Ishikawa (cell line): Measurements from ENCODE around the gene MAGEB5.

ENCODE experiments used
- CEBPB ChIP-seq: IDR thresholded peaks from 2 replicates; pipeline ENCODE4 v1.6.1; 2012
- CREB1 ChIP-seq: IDR thresholded peaks from 2 replicates; pipeline ENCODE4 v1.6.1; 2012; ENCODE audit warnings: low read depth
- EGR1 ChIP-seq: IDR thresholded peaks from 2 replicates; pipeline ENCODE4 v1.6.1; 2012
- EP300 ChIP-seq: IDR thresholded peaks from 2 replicates; pipeline ENCODE4 v1.6.1; 2012; ENCODE audit warnings: borderline replicate concordance
- MAX ChIP-seq: IDR thresholded peaks from 2 replicates; pipeline ENCODE4 v1.6.1; 2012
- NFIC ChIP-seq: IDR thresholded peaks from 2 replicates; pipeline ENCODE4 v1.6.1; 2012
- RAD21 ChIP-seq: IDR thresholded peaks from 2 replicates; pipeline ENCODE4 v1.6.1; 2012; ENCODE audit warnings: low read depth
- REST ChIP-seq: IDR thresholded peaks from 2 replicates; pipeline ENCODE4 v1.6.1; 2012; ENCODE audit warnings: low read depth, mild to moderate bottlenecking
- TAF1 ChIP-seq: IDR thresholded peaks from 2 replicates; pipeline ENCODE4 v1.6.1; 2012; ENCODE audit warnings: low read depth, mild to moderate bottlenecking
- TEAD4 ChIP-seq: IDR thresholded peaks from 2 replicates; pipeline ENCODE4 v1.6.1; 2012
- YY1 ChIP-seq: IDR thresholded peaks from 2 replicates; pipeline ENCODE4 v1.6.1; 2012; ENCODE audit warnings: low read depth

- TF ChIP-seq CEBPB (no peak), TAF1 (no peak), CREB1 (no peak), EP300 (no peak), TEAD4 (no peak), YY1 (no peak), RAD21 (no peak), NFIC (no peak), MAX (no peak), REST (no peak), EGR1 (no peak)
Observed at GRCh38 chrX:26203561-26203960, 12.4 kb upstream of the MAGEB5 start.
